ENCODE data around the gene ZC3H12D. TPM values are rescaled to one million over a fixed set of nuclear protein-coding genes. Genes with fewer than 3 reads are reported as not detected.

Gene ZC3H12D
- total and polyA plus RNA-seq, 2 experiments from 2014 or later = 0.07 TPM; not detected in 1

GRCh38 chr6:149441740-149442139 is 43.1 kb downstream of the ZC3H12D start:
- Histone ChIP-seq H4K20me1 (replicated peaks; ENCODE audit: insufficient read depth) (no peaks in the 10 kb centered on the region), H3K36me3 (ENCODE audit: insufficient read depth) (no peaks in the 10 kb centered on the region), H3K4me2 (no peak overlapping the region), H3K79me2 (replicated peaks; ENCODE audit: insufficient read depth) (no peaks in the 10 kb centered on the region), H3F3A (replicated peaks; ENCODE audit: low read depth) (no peaks in the 10 kb centered on the region), H3K4me1 (ENCODE audit: insufficient read depth) (no peaks in the 10 kb centered on the region), H3K27me3 (ENCODE audit: insufficient read depth) (no peaks in the 10 kb centered on the region), H3K4me3 (no peak overlapping the region), H3K9me2 (ENCODE audit: insufficient read depth) (no peaks in the 10 kb centered on the region), H2AFZ (peak overlapping the region; percentile 80; the same call in 1 of the 2 replicates), H3K27ac (ENCODE audit: low read depth) (no peak overlapping the region)
- H3K27ac Mint-ChIP-seq = no peak overlapping the region
- H3K4me3 Mint-ChIP-seq = no peak overlapping the region
- no peaks in the 10 kb centered on the region for H3K9me3 Mint-ChIP-seq
- ATAC-seq (no peak), DNase-seq (ENCODE audit: low spot score) (no peak)
- no peaks in the 10 kb centered on the region for H3K36me3 Mint-ChIP-seq (ENCODE audit: low read depth)
- H3K27me3 Mint-ChIP-seq (ENCODE audit: insufficient read depth, low read depth, poor library complexity) = peaks cover 10% of the 10 kb centered on the region
- H3K4me1 Mint-ChIP-seq = peaks cover 11% of the 10 kb centered on the region
- TF ChIP-seq JUNB (IDR thresholded peaks at IDR 0.05; ENCODE audit: unreplicated experiment) (no peak), EZH2 (IDR thresholded peaks at IDR 0.05; ENCODE audit: low read depth, unreplicated experiment) (no peak), NANOG (IDR thresholded peaks at IDR 0.05; ENCODE audit: borderline replicate concordance) (no peak), ZNF114 (CRISPR knock-in tag; IDR thresholded peaks at IDR 0.05) (no peak), CTCF (conservative IDR thresholded peaks at IDR 0.05; ENCODE audit: low read depth in 2 of 2) (no peak), STAT1 (IDR thresholded peaks at IDR 0.05; ENCODE audit: unreplicated experiment) (no peak), REST (IDR thresholded peaks at IDR 0.05; ENCODE audit: unreplicated experiment) (no peak), ZNF331 (CRISPR knock-in tag; IDR thresholded peaks at IDR 0.05; ENCODE audit: low read depth) (no peak), ETS1 (IDR thresholded peaks at IDR 0.05) (no peak), POLR2AphosphoS5 (IDR thresholded peaks at IDR 0.05; ENCODE audit: low read depth) (no peak), EZH2phosphoT487 (IDR thresholded peaks at IDR 0.05; ENCODE audit: unreplicated experiment) (no peak), ZNF462 (CRISPR knock-in tag; IDR thresholded peaks at IDR 0.05) (no peak), CREB1 (CRISPR knock-in tag; IDR thresholded peaks at IDR 0.05; ENCODE audit: low read depth) (no peak)
